Uterine smooth muscle cell (primary cell): ENCODE measurements around the gene HSDL2. TPM values are rescaled to one million over a fixed set of nuclear protein-coding genes. Genes with fewer than 3 reads are reported as not detected.

Source experiments
- total RNA-seq: library from RNA; depleted of rRNA; stranded (reverse); fragments of >200 nt; gene quantifications from 2 replicates; pipeline ENCODE4 v1.2.3, GENCODE V29; 2014

Gene HSDL2
- total RNA-seq: 33.2 and 38.1 TPM in 2 replicates

DNA sequence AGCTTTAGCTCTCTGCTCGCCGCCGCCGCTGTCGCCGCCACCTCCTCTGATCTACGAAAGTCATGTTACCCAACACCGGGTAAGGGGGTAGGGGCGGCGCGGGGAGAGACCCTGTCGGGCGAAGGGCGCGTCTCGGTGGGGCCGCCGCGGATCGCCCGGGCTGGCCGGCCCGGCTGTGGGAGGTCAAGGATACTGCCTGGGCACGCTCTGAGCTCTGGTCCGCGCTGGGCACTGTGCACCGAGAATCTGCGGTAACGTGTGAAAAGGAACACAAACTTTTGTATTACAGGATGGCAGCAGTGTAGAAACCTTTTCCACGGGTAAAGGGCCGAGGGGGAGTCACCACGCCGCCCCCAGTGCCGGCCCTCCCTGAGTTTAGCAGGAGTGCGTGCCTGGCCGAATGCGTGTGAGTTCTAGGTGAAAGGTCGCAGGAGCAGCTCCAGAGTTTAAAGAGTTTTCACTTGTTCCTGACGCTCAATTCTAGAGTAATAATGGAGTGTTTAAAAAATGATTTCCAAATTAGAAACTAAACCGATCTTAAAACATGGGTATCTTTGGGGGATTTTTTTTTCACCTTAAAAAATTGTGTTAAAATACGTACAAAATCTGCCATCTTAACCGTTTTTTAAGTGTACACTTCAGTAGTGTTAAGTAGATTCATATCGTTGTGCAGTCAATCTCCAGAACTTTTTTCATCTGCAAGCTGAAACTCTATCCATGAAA is at the start of gene HSDL2:
HSDL2 (plus strand) TSS at position 7 of the 723 bp plus-strand sequence; CDS start at position 63, 56 bp downstream.

DNA sequence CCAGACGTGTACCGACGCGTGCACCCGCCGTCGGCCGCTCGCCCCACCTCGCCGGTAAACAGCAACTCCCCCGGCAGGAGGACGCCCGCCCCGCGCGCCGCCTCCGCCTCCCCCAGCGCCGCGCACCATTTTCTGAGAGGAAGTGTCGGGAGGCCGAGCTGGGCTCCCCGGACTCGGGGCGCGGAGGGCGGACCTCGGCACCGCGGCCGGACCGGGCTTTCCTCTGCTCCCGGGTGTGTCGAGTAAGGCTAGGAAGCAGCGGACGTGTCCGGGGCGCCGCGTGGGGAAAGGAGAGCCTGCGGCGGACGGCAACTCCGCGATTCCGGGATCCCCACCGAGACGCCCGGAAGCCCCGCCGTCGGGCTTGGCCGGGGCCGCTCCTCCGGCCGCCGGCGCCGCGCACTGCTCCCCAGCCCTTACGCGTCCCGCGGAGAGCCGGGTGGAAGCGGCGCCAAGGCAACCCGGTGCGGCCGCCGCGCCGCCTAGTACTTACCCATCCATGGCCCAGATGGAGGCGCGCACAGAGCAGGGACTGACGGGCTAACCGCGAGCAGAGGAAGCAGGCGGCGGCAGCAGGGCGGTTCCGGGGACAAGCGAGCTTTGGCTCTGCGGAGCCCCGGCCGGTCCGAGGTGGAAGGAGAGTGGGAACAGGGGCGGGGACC is 46.8 kb upstream of the HSDL2 start, which contains the start of gene PTBP3:
PTBP3 (minus strand) TSS at position 643 of the 662 bp plus-strand sequence. CDS start 35,754 bp downstream, outside the sequence.

DNA sequence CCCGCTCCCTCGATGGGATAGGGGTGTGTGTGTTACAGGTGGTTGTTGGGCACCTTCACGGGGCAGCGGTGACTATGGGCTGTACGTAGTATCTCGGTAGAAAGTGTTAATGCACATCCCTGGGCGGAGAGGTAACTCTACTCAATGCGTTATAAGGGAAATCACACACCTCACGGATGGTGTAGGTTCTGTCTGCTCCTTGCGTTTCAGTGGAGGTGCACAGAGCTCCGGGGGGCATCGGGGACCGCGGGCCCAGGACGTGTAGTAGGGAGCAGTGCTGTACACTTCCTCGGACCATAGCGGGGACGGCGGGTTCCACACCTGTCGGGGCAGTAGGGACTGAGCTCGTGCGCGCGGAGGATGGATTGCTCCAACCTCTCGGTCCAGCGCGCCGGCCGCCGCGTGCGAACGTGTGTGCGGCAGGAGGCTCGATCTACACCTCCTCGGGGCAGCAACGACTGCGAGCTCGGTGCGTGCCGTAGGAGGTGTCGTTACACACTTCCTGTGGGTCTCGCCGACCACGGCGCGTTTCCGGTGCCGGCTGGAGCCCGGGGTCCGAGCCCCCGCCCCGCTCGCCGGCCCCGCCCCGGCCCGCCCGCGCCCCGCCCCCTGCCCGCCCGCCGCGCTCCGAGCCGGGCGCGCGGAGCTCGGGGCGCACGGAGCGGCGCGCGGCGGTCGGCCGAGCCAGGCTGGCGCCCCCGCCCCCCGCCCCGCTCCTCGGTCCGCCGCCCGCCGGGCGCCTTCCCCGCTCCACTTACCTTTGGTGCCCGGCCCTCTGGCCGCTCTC is 106.5 kb downstream of the HSDL2 start, which contains the start of gene KIAA1958:
KIAA1958 (plus strand) TSS at position 607 of the 787 bp plus-strand sequence. CDS start 87,254 bp downstream, outside the sequence.

Other genes starting within 250 kb of the HSDL2 start
- 17.7 and 21.2 TPM in 2 replicates for gene SUSD1, start 204.8 kb upstream of the HSDL2 start, total RNA-seq
- 16.5 and 17.7 TPM in 2 replicates for gene PTBP3, start 46.5 kb upstream of the HSDL2 start, total RNA-seq
- 1.7 and 3.7 TPM in 2 replicates for gene KIAA1958, start 106.7 kb downstream of the HSDL2 start, total RNA-seq